Mesenchymal stem cell (in vitro differentiated cells and primary cell): Measurements from ENCODE around the gene REELD1.

ENCODE experiments used
- DNase-seq: peaks from one replicate; pipeline ENCODE4 v3.0.0-alpha.2; 2013
- H2AFZ ChIP-seq: one replicate; pipeline ENCODE4 v1.6.1; 2013; ENCODE audit warnings: low read depth, mild to moderate bottlenecking, control low read depth, inconsistent platforms, low read length, moderate library complexity
- H2AK5ac ChIP-seq: 2 replicates; pipeline ENCODE4 v1.6.1; 2013; ENCODE audit warnings: low read length, moderate library complexity, mild to moderate bottlenecking, inconsistent platforms; ENCODE audit not compliant: severe bottlenecking
- H2BK120ac ChIP-seq: one replicate; pipeline ENCODE4 v1.6.1; 2013; ENCODE audit warnings: low read depth, mild to moderate bottlenecking, inconsistent platforms, low read length, moderate library complexity
- H2BK12ac ChIP-seq, 2 experiments: one replicate each; pipeline ENCODE4 v1.6.1; 2013; ENCODE audit warnings: inconsistent platforms in 2 of 2, low read length in 2 of 2, mild to moderate bottlenecking in 2 of 2, moderate library complexity in 2 of 2, control low read depth in 1 of 2
- H2BK15ac ChIP-seq: one replicate; pipeline ENCODE4 v1.6.1; 2013; ENCODE audit warnings: mild to moderate bottlenecking, low read depth, inconsistent platforms; ENCODE audit not compliant: poor library complexity, severe bottlenecking
- H2BK5ac ChIP-seq: 2 replicates; pipeline ENCODE4 v1.6.1; 2013; ENCODE audit warnings: low read depth, mild to moderate bottlenecking, low read length, control low read depth, inconsistent platforms; ENCODE audit not compliant: poor library complexity, severe bottlenecking
- H3K14ac ChIP-seq, 2 experiments: one replicate each; pipeline ENCODE4 v1.6.1; 2013; ENCODE audit warnings: inconsistent platforms in 2 of 2, low read length in 2 of 2, control low read depth in 1 of 2, mild to moderate bottlenecking in 1 of 2, moderate library complexity in 1 of 2
- H3K18ac ChIP-seq, 2 experiments: one replicate each; pipeline ENCODE4 v1.6.1; 2013; ENCODE audit warnings: inconsistent platforms in 2 of 2, low read length in 2 of 2, control low read depth in 1 of 2, low read depth in 1 of 2, mild to moderate bottlenecking in 1 of 2
- H3K23ac ChIP-seq, 2 experiments: one replicate each; pipeline ENCODE4 v1.6.1; 2013; ENCODE audit warnings: inconsistent platforms in 2 of 2, low read length in 2 of 2, mild to moderate bottlenecking in 2 of 2, moderate library complexity in 2 of 2, control low read depth in 1 of 2
- H3K27ac ChIP-seq: 2 replicates; pipeline ENCODE4 v1.5.1; 2013; ENCODE audit warnings: mild to moderate bottlenecking, moderate library complexity, low read length, control low read depth, inconsistent platforms; ENCODE audit not compliant: poor library complexity, severe bottlenecking
- H3K27me3 ChIP-seq, 2 experiments: 2 replicates each; pipeline versions ENCODE4 v1.6.1 to v1.7.0; 2013; ENCODE audit warnings: low read length in 2 of 2, mild to moderate bottlenecking in 2 of 2, moderate library complexity in 2 of 2, control low read depth in 1 of 2, inconsistent platforms in 1 of 2; ENCODE audit not compliant: control insufficient read depth in 1 of 2, insufficient read depth in 1 of 2
- H3K36me3 ChIP-seq, 2 experiments: 2 replicates each; pipeline versions ENCODE4 v1.6.1 to v1.7.0; 2013; ENCODE audit warnings: low read length in 2 of 2, control low read depth in 1 of 2, inconsistent platforms in 1 of 2, low read depth in 1 of 2, mild to moderate bottlenecking in 1 of 2; ENCODE audit not compliant: insufficient read depth in 2 of 2, control insufficient read depth in 1 of 2
- H3K4ac ChIP-seq, 2 experiments: one replicate each; pipeline ENCODE4 v1.6.1; 2013; ENCODE audit warnings: inconsistent platforms in 2 of 2, low read length in 2 of 2, mild to moderate bottlenecking in 2 of 2, moderate library complexity in 2 of 2, control low read depth in 1 of 2, low read depth in 1 of 2
- H3K4me1 ChIP-seq: 2 replicates; pipeline ENCODE4 v1.6.1; 2013; ENCODE audit warnings: low read depth, low read length, control low read depth; ENCODE audit not compliant: control insufficient read depth, insufficient read depth
- H3K4me2 ChIP-seq: 2 replicates; pipeline ENCODE4 v1.6.1; 2013; ENCODE audit warnings: low read length, mild to moderate bottlenecking, inconsistent platforms; ENCODE audit not compliant: poor library complexity, severe bottlenecking
- H3K4me3 ChIP-seq, 2 experiments: 2 replicates each; pipeline versions ENCODE4 v1.5.1 to v1.7.0; 2013; ENCODE audit warnings: low read length in 2 of 2, mild to moderate bottlenecking in 2 of 2, control low read depth in 1 of 2, low read depth in 1 of 2; ENCODE audit not compliant: insufficient read depth in 1 of 2
- H3K79me1 ChIP-seq: replicated peaks from 2 replicates; pipeline ENCODE4 v1.6.1; 2013; ENCODE audit warnings: mild to moderate bottlenecking, control low read depth, low read length, inconsistent platforms; ENCODE audit not compliant: poor library complexity, severe bottlenecking
- H3K9ac ChIP-seq: 2 replicates; pipeline ENCODE4 v1.7.0; 2013; ENCODE audit warnings: mild to moderate bottlenecking, low read length, moderate library complexity
- H3K9me3 ChIP-seq: 2 replicates; pipeline ENCODE4 v1.7.0; 2013; ENCODE audit warnings: mild to moderate bottlenecking, low read length; ENCODE audit not compliant: control insufficient read depth
- H4K8ac ChIP-seq: one replicate; pipeline ENCODE4 v1.6.1; 2013; ENCODE audit warnings: inconsistent platforms, mild to moderate bottlenecking, low read length, moderate library complexity
- H4K91ac ChIP-seq: one replicate; pipeline ENCODE4 v1.6.1; 2013; ENCODE audit warnings: mild to moderate bottlenecking, low read length, inconsistent platforms
- WGBS: methylation state at CpG from one replicate; pipeline ENCODE4 v1.1.7; 2013; ENCODE audit warnings: mixed read lengths; 5-methylcytosine and 5-hydroxymethylcytosine counted together

Gene REELD1

GRCh38 chr4:146273204-146273901 lies 59.0 kb downstream of the REELD1 start:
- Histone ChIP-seq H3K4me1 (no peaks in the 10 kb centered on the region), H3K27me3 (no peaks in the 10 kb centered on the region), H4K91ac (no peak overlapping the region), H3K4me2 (no peak overlapping the region), H3K9me3 (no peaks in the 10 kb centered on the region), H3K23ac (no peak overlapping the region), H3K36me3 (no peaks in the 10 kb centered on the region), H2BK12ac (peak overlapping the region in 1 of 2 experiments; percentile 63), H2BK120ac (no peak overlapping the region), H2BK5ac (no peak overlapping the region), H2AFZ (no peak overlapping the region), H3K9ac (no peak overlapping the region), H3K18ac (peak overlapping the region in 1 of 2 experiments; percentile 48), H3K4me3 (no peak overlapping the region), H4K8ac (no peak overlapping the region), H3K14ac (peak overlapping the region in 1 of 2 experiments; percentile 75), H3K79me1 (no peaks in the 10 kb centered on the region), H3K4ac (no peak overlapping the region), H3K27ac (no peak overlapping the region), H2AK5ac (no peak overlapping the region), H2BK15ac (no peak overlapping the region)
- no peak for DNase-seq
- 97% methylated on average over 3 of the region's 5 CpGs for WGBS

GRCh38 chr4:146274774-146275173 lies 60.4 kb downstream of the REELD1 start:
- Histone ChIP-seq H3K4me2 (no peak overlapping the region), H3K4ac (no peak overlapping the region), H3K4me1 (no peaks in the 10 kb centered on the region), H2AK5ac (no peak overlapping the region), H3K9me3 (no peaks in the 10 kb centered on the region), H3K27me3 (no peaks in the 10 kb centered on the region), H3K79me1 (no peaks in the 10 kb centered on the region), H2BK5ac (no peak overlapping the region), H3K9ac (no peak overlapping the region), H4K91ac (no peak overlapping the region), H4K8ac (no peak overlapping the region), H2BK120ac (no peak overlapping the region), H3K23ac (no peak overlapping the region), H3K14ac (no peak overlapping the region), H3K27ac (no peak overlapping the region), H3K18ac (no peak overlapping the region), H3K36me3 (no peaks in the 10 kb centered on the region), H2AFZ (no peak overlapping the region), H2BK15ac (no peak overlapping the region), H2BK12ac (no peak overlapping the region), H3K4me3 (no peak overlapping the region)
- whole genome bisulfite sequencing: 89% methylated on average over 1 of the region's 1 CpG
- DNase-seq: no peak

GRCh38 chr4:146275370-146275769 lies 61.0 kb downstream of the REELD1 start:
- Histone ChIP-seq H3K9ac (no peak overlapping the region), H4K91ac (no peak overlapping the region), H2AK5ac (no peak overlapping the region), H3K79me1 (no peaks in the 10 kb centered on the region), H3K4ac (no peak overlapping the region), H3K36me3 (no peaks in the 10 kb centered on the region), H3K4me3 (no peak overlapping the region), H2AFZ (no peak overlapping the region), H4K8ac (no peak overlapping the region), H2BK120ac (no peak overlapping the region), H3K23ac (no peak overlapping the region), H2BK12ac (no peak overlapping the region), H2BK5ac (no peak overlapping the region), H2BK15ac (no peak overlapping the region), H3K18ac (peak overlapping the region in 1 of 2 experiments; percentile 2), H3K27me3 (no peaks in the 10 kb centered on the region), H3K4me2 (no peak overlapping the region), H3K9me3 (no peaks in the 10 kb centered on the region), H3K14ac (no peak overlapping the region), H3K27ac (no peak overlapping the region), H3K4me1 (no peaks in the 10 kb centered on the region)
- no peak for DNase-seq

GRCh38 chr4:146278986-146279385 lies 64.6 kb downstream of the REELD1 start:
- WGBS: no CpG with 5 or more reads among the region's 1 CpG
- Histone ChIP-seq H2BK5ac (no peak overlapping the region), H3K9ac (peak overlapping the region; percentile 59), H3K4me2 (no peak overlapping the region), H3K9me3 (no peaks in the 10 kb centered on the region), H3K18ac (no peak overlapping the region), H2AFZ (no peak overlapping the region), H3K4ac (no peak overlapping the region), H3K4me3 (peak overlapping the region in 1 of 2 experiments; percentile 28), H2BK12ac (no peak overlapping the region), H3K27me3 (no peaks in the 10 kb centered on the region), H2BK15ac (no peak overlapping the region), H4K91ac (no peak overlapping the region), H3K36me3 (no peaks in the 10 kb centered on the region), H3K14ac (no peak overlapping the region), H2AK5ac (no peak overlapping the region), H3K4me1 (no peaks in the 10 kb centered on the region), H3K27ac (no peak overlapping the region), H3K79me1 (no peaks in the 10 kb centered on the region), H4K8ac (no peak overlapping the region), H3K23ac (no peak overlapping the region), H2BK120ac (no peak overlapping the region)
- peak; percentile 41 for DNase-seq
